Psoas muscle (tissue), 8 donors: ENCODE measurements around the gene TM9SF2. TPM values are rescaled to one million over a fixed set of nuclear protein-coding genes. Genes with fewer than 3 reads are reported as not detected.
"Not testable (repeated sequence)": the region's sequence is repeated elsewhere in the genome, so short reads cannot be mapped to it uniquely, and the experiment has no call there.

Experiments
- ATAC-seq, 4 donors: fragments of 200-7000 bp; cut with Tn5 transposase; one replicate each; pipeline ENCODE4 v1.9.1; 2020; ENCODE audit warnings: moderate library complexity in 3 of 4, mild to moderate bottlenecking in 2 of 4
- DNase-seq, 2 donors: peaks; one replicate each; pipeline ENCODE4 v3.0.0-alpha.2; 2020
- H3K27ac ChIP-seq: fragments of 200-600 bp; one replicate; pipeline ENCODE4 v1.8.0; 2022
- H3K27me3 ChIP-seq, 3 donors: fragments of 200-600 bp in 1 of 3; one replicate each; pipeline versions ENCODE4 v1.6.1 to v1.8.0; 2013 to 2022; ENCODE audit warnings: low read length in 2 of 3, mild to moderate bottlenecking in 2 of 3, moderate library complexity in 1 of 3; ENCODE audit not compliant: insufficient read depth in 3 of 3
- H3K36me3 ChIP-seq, 2 donors: fragments of 200-600 bp in 1 of 2; one replicate each; pipeline versions ENCODE4 v1.6.1 to v1.8.0; 2013 to 2022; ENCODE audit warnings: low read depth in 1 of 2, mild to moderate bottlenecking in 1 of 2, moderate library complexity in 1 of 2; ENCODE audit not compliant: insufficient read depth in 1 of 2
- H3K4me1 ChIP-seq: fragments of 200-600 bp; one replicate; pipeline ENCODE4 v1.8.0; 2022
- H3K4me3 ChIP-seq: fragments of 200-600 bp; one replicate; pipeline ENCODE4 v1.8.0; 2022; ENCODE audit warnings: mild to moderate bottlenecking
- H3K9me3 ChIP-seq: fragments of 200-600 bp; one replicate; pipeline ENCODE4 v1.8.0; 2022
- WGBS, 3 donors: extraction: QIAGEN DNeasy Blood & Tissue Kit; methylation state at CpG; one replicate each; pipeline versions ENCODE4 v1.1.6 to v1.1.7; 2013; 5-methylcytosine and 5-hydroxymethylcytosine counted together
- intact Hi-C, 2 donors: fragments of 100-400 bp; cut with DNase I; formaldehyde crosslinking; loops; one replicate each; pipeline versions ENCODE4 v1.11.0 to v1.14.2; 2022
- polyA plus RNA-seq, 3 donors: library from polyadenylated mRNA; stranded (reverse); fragments of 200-250 nt; gene quantifications; one replicate each; pipeline ENCODE4 v1.2.3, GENCODE V29; 2013
- total RNA-seq, 4 donors: library from RNA; stranded (reverse); fragmentation: NEBNext Ultra II Directional in 2 of 4; extraction: Animal tissue kit (Norgen Biotek cat#: 25700) in 2 of 4; gene quantifications; one replicate each; pipeline versions ENCODE4 v1.2.1 to v1.2.4, GENCODE V29; 2021 to 2023
- TF ChIP-seq, protein P1 (sequence below): fragments of 200-600 bp; IDR thresholded peaks from one replicate; pipeline ENCODE4 v1.8.0; 2022; ENCODE audit warnings: antibody characterized with exemption
- donor health status: healthy with polysubstance abuse.
- donor health status: DM: no; HTN: no; CAD: no; lungs with moderate emphysema.
- donor health status: Bipolar disorder and iron deficiency.
- donor health status: healthy.
- donor health status: DM: yes; HTN: yes; CAD: no.
- donor health status: DM: no; HTN: no; CAD: no.
- donor health status: DM: no; HTN: no; CAD: no.
- donor health status: DM: yes; HTN: yes; CAD: no.

The TM9SF2 gene
- total and polyA plus RNA-seq, 7 donors, result 28.5 to 58.6 (median 42.3) TPM

DNA sequence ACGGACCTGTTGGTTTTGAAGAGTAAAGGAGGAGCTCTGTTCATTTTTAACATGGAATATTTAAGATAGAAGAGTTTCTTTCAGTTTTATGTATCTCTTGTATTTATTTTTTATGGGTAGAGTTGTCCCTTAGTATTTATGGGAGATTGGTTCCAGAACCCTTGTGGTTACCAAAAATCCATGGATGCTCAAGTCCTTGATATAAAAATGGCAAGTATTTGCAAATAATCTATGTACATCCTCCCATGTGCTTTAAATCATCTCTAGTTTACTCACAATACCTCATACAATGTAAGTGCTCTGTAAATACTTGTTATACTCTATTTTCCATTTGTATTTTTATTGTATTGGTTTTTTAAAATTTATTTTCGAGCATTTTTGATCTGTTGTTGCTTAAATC lies 63.1 kb downstream of the TM9SF2 start:
- Histone ChIP-seq H3K4me3 (no peak overlapping the region), H3K9me3 (no peaks in the 10 kb centered on the region), H3K36me3 (peaks cover 0 to 51% of the 10 kb centered on the region in 2 donors), H3K27me3 (no peaks in the 10 kb centered on the region), H3K4me1 (no peaks in the 10 kb centered on the region), H3K27ac (no peak overlapping the region)
- intact Hi-C loops, result no loop called here
- DNase-seq (no peak), ATAC-seq (no peak)
- TF ChIP-seq, protein P1, sequence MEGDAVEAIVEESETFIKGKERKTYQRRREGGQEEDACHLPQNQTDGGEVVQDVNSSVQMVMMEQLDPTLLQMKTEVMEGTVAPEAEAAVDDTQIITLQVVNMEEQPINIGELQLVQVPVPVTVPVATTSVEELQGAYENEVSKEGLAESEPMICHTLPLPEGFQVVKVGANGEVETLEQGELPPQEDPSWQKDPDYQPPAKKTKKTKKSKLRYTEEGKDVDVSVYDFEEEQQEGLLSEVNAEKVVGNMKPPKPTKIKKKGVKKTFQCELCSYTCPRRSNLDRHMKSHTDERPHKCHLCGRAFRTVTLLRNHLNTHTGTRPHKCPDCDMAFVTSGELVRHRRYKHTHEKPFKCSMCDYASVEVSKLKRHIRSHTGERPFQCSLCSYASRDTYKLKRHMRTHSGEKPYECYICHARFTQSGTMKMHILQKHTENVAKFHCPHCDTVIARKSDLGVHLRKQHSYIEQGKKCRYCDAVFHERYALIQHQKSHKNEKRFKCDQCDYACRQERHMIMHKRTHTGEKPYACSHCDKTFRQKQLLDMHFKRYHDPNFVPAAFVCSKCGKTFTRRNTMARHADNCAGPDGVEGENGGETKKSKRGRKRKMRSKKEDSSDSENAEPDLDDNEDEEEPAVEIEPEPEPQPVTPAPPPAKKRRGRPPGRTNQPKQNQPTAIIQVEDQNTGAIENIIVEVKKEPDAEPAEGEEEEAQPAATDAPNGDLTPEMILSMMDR, result no peak
- 94 to 97% (median 96%) methylated on average over 2 of the region's 2 CpGs for WGBS, 3 donors

DNA sequence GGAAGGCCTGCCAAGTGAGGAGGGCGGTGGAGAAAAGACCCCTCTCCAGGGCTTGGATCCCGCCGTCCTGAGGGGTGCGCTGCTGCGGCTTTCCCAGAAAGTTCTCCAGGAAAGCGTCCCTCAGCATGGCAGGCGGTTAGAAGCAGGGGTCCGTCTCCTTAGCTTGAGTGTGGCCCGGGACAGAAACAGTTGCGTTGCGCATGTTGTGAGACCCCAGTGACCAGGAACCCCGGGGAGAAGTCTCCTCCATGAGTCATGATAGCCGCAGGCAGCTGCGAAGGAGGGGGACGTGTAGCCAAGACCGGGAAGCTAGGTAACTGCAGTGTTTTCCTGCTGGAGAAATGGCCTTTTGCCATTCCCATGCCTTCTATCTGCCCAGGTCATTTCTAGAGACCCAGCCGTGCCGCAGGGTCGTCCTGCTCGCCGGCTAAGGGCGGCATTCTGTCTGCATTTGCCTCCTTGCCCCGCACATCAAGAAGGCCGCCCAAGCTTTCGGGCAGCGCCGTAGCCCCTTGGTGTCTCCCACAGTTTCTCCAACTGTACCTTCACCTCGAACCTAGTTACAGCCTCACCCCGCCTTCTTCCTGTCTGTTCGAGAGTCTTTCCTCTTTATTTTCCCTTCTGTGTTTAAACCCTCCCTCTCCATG lies 64.3 kb downstream of the TM9SF2 start:
- H3K4me3 ChIP-seq, result no peak overlapping the region

DNA sequence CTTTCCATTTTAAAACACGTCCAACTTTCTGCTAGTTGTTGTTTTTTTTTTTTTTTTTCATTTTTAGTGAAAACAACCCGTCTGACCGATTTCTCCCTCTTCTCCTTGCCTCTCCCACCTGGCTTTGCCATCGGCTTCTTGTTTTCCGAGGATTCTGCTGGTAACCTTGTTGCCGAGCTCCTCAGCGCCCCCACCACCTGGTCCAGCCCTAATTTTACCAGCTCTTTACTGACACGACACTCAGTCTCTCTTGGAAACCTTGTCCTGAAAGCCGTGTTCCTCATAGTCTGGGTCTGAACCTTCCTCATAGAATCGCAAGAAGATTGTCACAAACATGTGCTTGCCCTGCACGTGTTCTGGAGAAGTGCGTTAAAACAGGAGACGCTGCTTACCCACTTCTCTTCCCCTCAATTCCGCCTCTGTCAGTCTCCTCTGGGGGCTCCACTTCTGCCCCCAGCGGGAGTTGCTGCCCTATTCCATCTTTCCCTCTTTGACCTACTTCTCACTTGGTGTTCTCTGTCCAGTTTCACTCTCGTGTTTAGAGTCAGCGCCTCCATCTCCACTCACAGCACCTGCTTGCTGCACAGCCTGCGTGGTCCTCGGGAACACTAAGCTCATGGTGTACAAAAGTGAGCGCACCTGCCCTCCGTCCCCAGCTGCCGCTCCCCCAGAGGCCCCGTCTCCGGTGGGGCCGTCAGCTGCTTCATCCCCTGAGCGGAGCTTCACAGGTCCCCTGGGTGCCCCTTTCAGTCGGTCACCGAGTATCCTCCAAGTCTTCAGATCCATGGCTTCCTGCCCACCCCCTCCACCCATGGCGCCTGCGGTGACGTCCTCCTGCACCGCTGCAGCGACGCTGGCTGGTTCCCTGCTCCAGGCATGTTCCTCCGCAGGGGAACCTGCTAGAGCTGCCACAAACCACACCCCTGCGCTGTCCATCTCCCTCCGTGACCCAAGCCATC lies 65.1 kb downstream of the TM9SF2 start:
- Histone ChIP-seq H3K4me3 (no peak overlapping the region), H3K9me3 (no peaks in the 10 kb centered on the region), H3K4me1 (no peaks in the 10 kb centered on the region), H3K27ac (no peak overlapping the region), H3K36me3 (peaks cover 0 to 31% of the 10 kb centered on the region in 2 donors), H3K27me3 (no peaks in the 10 kb centered on the region)
- TF ChIP-seq, protein P1, result no peak
- intact Hi-C loops, result no loop called here
- ATAC-seq, result peak in 3 of 4 donors; percentile 24 to 36 (median 27)
- DNase-seq, result no peak
- 79 to 84% (median 82%) methylated on average over 33 to 37 of the region's 37 CpGs for WGBS, 3 donors

More for the DNA sequence above, 64.3 kb downstream of the TM9SF2 start:
- TF ChIP-seq, protein P1, result no peak
- intact Hi-C loops, result no loop called here
- Histone ChIP-seq H3K4me1 (no peaks in the 10 kb centered on the region), H3K9me3 (no peaks in the 10 kb centered on the region), H3K27me3 (no peaks in the 10 kb centered on the region), H3K27ac (no peak overlapping the region), H3K36me3 (peaks cover 0 to 39% of the 10 kb centered on the region in 2 donors)
- ATAC-seq (no peak), DNase-seq (no peak)
- 86 to 90% (median 88%) methylated on average over 29 to 30 of the region's 30 CpGs for WGBS, 3 donors

DNA sequence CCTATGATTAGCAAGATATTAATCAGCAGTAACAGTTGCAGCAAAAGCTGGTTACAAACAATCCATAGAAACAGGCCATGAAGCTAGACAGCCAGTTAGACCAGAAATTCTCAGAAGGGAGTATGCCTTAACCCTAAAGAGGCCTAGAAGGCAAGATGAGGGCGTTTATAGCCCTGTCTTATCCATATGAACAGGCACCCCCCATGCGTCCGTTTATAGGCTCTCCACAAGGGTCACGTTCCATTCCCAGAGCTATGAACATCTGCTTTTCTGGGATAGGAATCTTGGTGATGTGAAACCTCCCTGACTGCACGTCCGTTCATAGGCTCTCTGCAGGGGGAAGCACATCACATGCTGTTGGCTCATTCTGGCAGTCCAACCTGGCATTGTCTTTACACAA lies 67.6 kb downstream of the TM9SF2 start:
- H3K27ac ChIP-seq, H3K4me3 ChIP-seq, H3K27me3 ChIP-seq, H3K9me3 ChIP-seq, H3K36me3 ChIP-seq, H3K4me1 ChIP-seq, ATAC-seq, DNase-seq, intact Hi-C loops: not testable (repeated sequence)
- WGBS, 3 donors, result 76 to 87% (median 84%) methylated on average over 4 of the region's 6 CpGs

DNA sequence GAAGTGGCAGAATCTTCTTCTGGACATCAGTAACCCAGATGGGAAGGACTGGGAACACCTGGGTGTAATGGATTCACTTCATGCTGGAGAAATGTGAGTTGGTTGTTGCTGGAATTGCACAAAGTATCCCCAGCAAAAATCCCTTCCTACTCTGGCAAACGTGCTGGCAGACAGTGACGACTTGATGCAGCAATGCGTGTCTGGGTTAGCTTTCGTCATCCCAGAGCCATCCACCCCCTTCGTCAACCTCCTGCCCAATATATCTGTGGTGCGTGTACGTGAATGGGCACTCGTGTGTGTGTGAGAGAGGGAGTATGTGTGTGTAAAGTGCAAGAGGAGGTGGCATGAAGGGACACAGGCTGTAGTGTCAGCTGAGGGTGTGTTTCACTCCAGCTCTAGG lies 70.9 kb downstream of the TM9SF2 start:
- DNase-seq, result no peak
- 70 to 79% (median 74%) methylated on average over 8 of the region's 8 CpGs for WGBS, 3 donors
- no peaks in the 10 kb centered on the region for H3K4me1 ChIP-seq
- H3K9me3 ChIP-seq, result no peaks in the 10 kb centered on the region
- peaks cover 0 to 6% (median 0%) of the 10 kb centered on the region in 3 donors for H3K27me3 ChIP-seq
- no peak overlapping the region for H3K4me3 ChIP-seq
- no peak overlapping the region for H3K27ac ChIP-seq
- no peak for ATAC-seq
- H3K36me3 ChIP-seq, result no peaks in the 10 kb centered on the region
- TF ChIP-seq, protein P1, result no peak
- intact Hi-C loops, result no loop called here
